Panc1 (cell line): ENCODE measurements around the gene ELOVL1.

Source experiments
- CTCF ChIP-seq: fragments of 450-650 bp; IDR thresholded peaks from 2 replicates; pipeline ENCODE4 v1.5.1; 2017; ENCODE audit warnings: mild to moderate bottlenecking
- POLR2AphosphoS5 ChIP-seq: IDR thresholded peaks from 2 replicates; pipeline ENCODE4 v1.6.1; 2012; ENCODE audit warnings: mild to moderate bottlenecking, low read depth, low read length, moderate library complexity
- SIN3A ChIP-seq: IDR thresholded peaks from 2 replicates; pipeline ENCODE4 v1.6.1; 2012; ENCODE audit warnings: low read depth, mild to moderate bottlenecking, low read length, moderate library complexity, borderline replicate concordance; ENCODE audit not compliant: insufficient read depth

DNA sequence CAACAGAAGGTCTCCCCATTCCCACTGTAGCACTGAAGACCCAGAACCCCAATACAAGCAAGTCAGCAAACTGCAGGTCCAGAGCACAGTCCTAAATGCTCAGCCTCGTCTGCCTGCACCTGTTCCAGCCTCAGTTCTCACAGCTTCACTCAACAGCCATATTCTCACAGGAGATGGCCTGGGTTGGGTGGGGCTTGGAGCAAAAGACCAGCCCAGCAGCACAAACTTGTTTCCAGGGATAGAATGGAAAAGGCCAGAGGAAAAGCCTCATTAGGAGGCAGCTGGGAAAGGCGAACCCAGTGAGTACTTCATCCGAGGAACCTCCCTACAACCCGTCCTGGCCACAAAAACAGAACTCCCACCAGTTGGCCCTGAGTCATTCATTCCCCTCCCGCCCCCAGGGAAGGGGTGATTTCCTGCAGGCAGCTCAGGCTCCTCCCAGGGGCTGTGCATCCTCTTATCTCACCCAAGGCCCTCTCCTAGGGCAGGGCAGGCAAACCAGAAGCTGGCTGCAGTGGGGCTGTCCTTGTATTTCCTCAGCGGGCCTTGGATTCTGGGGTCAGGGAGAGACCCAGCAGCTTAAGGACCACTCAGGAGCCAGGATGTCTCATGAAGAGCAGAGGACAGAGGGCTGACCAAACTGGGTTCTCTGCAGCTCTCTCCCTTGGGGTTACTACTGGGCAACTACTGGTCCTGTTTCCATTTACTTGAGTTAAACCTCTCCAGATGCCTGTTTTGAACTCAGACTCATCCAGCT is 37.6 kb downstream of the ELOVL1 start:
- TF ChIP-seq POLR2AphosphoS5, result no peak
- no peak for TF ChIP-seq SIN3A
- TF ChIP-seq CTCF, result no peak
